ENCODE results near the gene SIGLEC6.

SIGLEC6 gene

DNA sequence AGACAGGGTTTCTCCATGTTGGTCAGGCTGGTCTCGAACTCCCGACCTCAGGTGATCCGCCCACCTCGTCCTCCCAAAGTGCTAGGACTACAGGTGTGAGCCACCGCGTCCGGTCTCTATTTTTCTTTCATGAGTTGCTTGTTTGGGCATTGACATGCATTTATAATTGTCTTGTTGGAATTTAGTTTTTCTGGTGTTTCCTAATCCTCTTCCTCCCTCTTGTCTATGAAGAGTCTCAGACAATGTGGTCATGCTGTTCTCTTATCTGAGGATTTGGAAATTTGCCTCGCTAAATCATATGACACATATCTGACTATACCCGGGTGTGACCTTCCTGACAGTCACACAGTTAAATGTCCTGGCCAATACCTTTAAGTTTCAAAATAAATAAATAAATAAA, 60.5 kb downstream of the SIGLEC6 start:
- TF ChIP-seq, protein P1, sequence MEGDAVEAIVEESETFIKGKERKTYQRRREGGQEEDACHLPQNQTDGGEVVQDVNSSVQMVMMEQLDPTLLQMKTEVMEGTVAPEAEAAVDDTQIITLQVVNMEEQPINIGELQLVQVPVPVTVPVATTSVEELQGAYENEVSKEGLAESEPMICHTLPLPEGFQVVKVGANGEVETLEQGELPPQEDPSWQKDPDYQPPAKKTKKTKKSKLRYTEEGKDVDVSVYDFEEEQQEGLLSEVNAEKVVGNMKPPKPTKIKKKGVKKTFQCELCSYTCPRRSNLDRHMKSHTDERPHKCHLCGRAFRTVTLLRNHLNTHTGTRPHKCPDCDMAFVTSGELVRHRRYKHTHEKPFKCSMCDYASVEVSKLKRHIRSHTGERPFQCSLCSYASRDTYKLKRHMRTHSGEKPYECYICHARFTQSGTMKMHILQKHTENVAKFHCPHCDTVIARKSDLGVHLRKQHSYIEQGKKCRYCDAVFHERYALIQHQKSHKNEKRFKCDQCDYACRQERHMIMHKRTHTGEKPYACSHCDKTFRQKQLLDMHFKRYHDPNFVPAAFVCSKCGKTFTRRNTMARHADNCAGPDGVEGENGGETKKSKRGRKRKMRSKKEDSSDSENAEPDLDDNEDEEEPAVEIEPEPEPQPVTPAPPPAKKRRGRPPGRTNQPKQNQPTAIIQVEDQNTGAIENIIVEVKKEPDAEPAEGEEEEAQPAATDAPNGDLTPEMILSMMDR (IDR thresholded peaks at IDR 0.05; ENCODE audit: control insufficient read depth, extremely low read depth, insufficient read depth): no peak
- no peak for DNase-seq (ENCODE audit: low read depth)
- no peak overlapping the region for H3K4me3 ChIP-seq (ENCODE audit: low read depth, low read length)

DNA sequence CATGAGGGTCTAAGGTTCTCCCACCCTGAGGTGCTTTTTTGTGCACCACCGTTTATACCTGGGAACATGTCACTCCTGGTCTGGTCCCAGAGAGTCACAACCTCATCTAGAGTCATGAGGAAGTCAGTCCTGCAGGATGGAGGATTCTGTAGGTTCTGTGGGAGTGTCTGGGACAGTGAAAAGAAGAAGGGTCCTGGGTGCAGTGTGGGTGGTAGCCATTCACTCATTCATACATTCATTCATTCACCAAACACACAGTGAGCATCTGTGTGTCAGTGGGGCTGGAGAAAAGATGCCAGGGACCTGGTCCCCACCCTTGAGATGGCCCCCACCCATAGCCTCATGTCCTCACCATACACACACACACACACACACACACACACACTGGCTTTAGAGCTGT, 61.8 kb downstream of the SIGLEC6 start:
- no peak for DNase-seq (ENCODE audit: low read depth)
- no peak overlapping the region for H3K4me3 ChIP-seq (ENCODE audit: low read depth, low read length)
- TF ChIP-seq, protein P1 (IDR thresholded peaks at IDR 0.05; ENCODE audit: control insufficient read depth, extremely low read depth, insufficient read depth): no peak

DNA sequence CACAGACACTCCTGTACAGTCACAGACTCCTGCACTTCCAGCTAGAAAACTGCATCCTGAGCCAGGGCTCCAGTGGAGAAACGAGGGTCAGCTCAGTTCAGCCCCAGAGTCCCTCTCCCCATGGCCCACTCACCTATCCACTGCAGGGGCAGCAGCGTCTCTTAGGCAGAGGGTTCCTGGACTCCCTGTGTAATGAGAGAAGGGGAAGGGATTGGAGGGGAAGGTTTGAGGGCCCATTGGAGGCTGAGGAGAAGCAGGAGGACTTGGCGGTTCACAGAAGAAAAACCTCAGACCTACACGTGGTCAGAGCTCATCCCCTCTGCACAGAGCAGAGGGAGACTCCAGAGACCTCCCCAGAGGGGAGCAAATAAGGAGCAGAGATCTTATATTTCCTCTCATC, 62.3 kb downstream of the SIGLEC6 start:
- TF ChIP-seq, protein P1 (IDR thresholded peaks at IDR 0.05; ENCODE audit: control insufficient read depth, extremely low read depth, insufficient read depth): no peak
- no peak for DNase-seq (ENCODE audit: low read depth)
- H3K4me3 ChIP-seq (ENCODE audit: low read depth, low read length): no peak overlapping the region

DNA sequence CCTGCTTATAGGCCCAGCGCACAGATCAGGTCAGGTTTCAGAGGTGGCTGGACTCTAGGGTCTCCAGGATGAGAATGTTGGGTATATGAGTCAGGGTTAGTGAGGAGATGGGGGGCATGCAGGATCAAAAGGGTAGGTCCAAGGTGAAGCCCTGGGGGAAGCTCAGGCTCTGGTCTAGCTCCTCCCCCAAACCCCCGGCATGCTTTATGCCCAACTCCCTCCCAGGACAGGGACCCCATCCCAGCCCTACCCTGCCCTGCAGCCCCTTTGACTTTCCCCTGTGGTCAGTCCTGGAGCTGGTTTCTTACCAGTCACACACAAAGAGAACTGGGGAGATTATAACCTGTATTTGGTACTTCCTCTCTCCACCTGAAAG, 62.9 kb downstream of the SIGLEC6 start:
- no peak overlapping the region for H3K4me3 ChIP-seq (ENCODE audit: low read depth, low read length)
- DNase-seq (ENCODE audit: low read depth): no peak
- TF ChIP-seq, protein P1 (IDR thresholded peaks at IDR 0.05; ENCODE audit: control insufficient read depth, extremely low read depth, insufficient read depth): no peak

DNA sequence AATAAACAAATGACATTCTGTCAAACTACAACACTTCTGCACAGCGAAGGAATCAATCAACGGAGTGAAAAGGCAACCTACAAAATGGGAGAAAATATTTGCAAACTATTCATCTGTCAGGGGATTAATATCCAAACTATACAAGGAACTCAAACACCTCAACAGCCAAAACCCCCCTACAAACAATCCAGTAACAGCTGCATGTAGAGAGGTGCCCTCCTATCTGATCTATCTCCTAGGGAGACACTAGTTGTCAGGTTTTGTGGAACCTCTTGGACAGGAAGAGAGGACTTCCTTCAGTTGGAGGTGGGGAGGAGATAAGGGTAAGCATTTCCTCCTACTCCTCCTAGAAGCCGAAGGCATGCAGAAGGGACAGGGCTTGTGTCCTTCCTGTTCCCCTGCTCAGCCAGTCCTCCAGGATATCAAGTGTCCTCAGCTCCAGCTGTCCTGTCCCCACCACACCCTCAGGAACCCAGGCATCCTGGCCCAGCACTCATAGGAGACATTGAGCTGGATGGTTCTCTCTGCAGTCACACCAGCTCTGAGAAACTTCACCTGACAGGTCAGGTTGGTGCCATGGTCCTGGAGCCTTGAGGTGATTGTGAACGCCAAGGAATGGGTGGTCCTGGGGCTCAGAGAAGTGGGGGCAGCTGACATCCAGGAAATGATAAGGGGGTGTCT, 63.5 kb downstream of the SIGLEC6 start:
- no peak overlapping the region for H3K4me3 ChIP-seq (ENCODE audit: low read depth, low read length)
- TF ChIP-seq, protein P1 (IDR thresholded peaks at IDR 0.05; ENCODE audit: control insufficient read depth, extremely low read depth, insufficient read depth): no peak
- DNase-seq (ENCODE audit: low read depth): no peak

Measured in LNCaP clone FGC (cell line).